Peyer's patch (tissue), 4 donors: ENCODE measurements around the gene ANKMY1.

ENCODE experiments used
- CTCF ChIP-seq, 6 experiments: fragments of 450-650 bp in 4 of 6; fragments of 200-600 bp in 2 of 6; sonication (generic) in 1 of 6; IDR thresholded peaks; one replicate each; pipeline ENCODE4 v1.5.1; 2017 to 2019; ENCODE audit warnings: antibody characterized with exemption in 6 of 6, mild to moderate bottlenecking in 3 of 6, moderate library complexity in 1 of 6
- POLR2A ChIP-seq, 2 donors: fragments of 450-650 bp; IDR thresholded peaks; one replicate each; pipeline ENCODE4 v1.5.1; 2017; ENCODE audit warnings: antibody characterized with exemption in 2 of 2, mild to moderate bottlenecking in 2 of 2, moderate library complexity in 2 of 2

GRCh38 chr2:240595381-240596079, 37.7 kb upstream of the ANKMY1 start:
- TF ChIP-seq CTCF (IDR thresholded peaks at IDR 0.05) (peak in 4 of 6 experiments; percentile 6 to 41 (median 31)), POLR2A (IDR thresholded peaks at IDR 0.05) (no peak)
